Lower leg skin (tissue), 4 donors: ENCODE results near the gene PRICKLE1. TPM values are rescaled to one million over a fixed set of nuclear protein-coding genes. Genes with fewer than 3 reads are reported as not detected.

ENCODE experiments used
- DNase-seq, 2 donors: peaks; one replicate each; pipeline ENCODE4 v3.0.0-alpha.2; 2019; ENCODE audit warnings: low spot score in 2 of 2
- H3K4me3 ChIP-seq: fragments of 200-600 bp; sonication (generic); 2 replicates; pipeline ENCODE4 v1.5.1; 2017; ENCODE audit warnings: mild to moderate bottlenecking, low read depth; ENCODE audit not compliant: poor library complexity, severe bottlenecking
- POLR2A ChIP-seq, 2 donors: fragments of 450-650 bp; IDR thresholded peaks; one replicate each; pipeline ENCODE4 v1.6.1; 2016 to 2017; ENCODE audit warnings: antibody characterized with exemption in 2 of 2, mild to moderate bottlenecking in 1 of 2, moderate library complexity in 1 of 2
- WGBS, 2 donors: methylation state at CpG; one replicate each; pipeline ENCODE4 v1.1.5; 2018; 5-methylcytosine and 5-hydroxymethylcytosine counted together
- intact Hi-C: fragments of 100-400 bp; cut with DNase I; formaldehyde crosslinking; loops from one replicate; pipeline ENCODE4 v1.15.0; 2023; ENCODE audit warnings: low total_unique reads
- total RNA-seq, 4 donors: library from RNA; depleted of rRNA; stranded (reverse); fragments of >200 nt; gene quantifications; one replicate each; pipeline ENCODE4 v1.1.0, GENCODE V29; 2016
- TF ChIP-seq, protein P1 (sequence below), 3 donors: fragments of 450-650 bp; IDR thresholded peaks; one replicate each; pipeline ENCODE4 v1.5.1; 2016; ENCODE audit warnings: antibody characterized with exemption in 3 of 3, mild to moderate bottlenecking in 3 of 3, moderate library complexity in 2 of 3

The PRICKLE1 gene
- total RNA-seq, 4 donors from 2014 or later, result 3.8 to 39.8 (median 14.4) TPM

DNA sequence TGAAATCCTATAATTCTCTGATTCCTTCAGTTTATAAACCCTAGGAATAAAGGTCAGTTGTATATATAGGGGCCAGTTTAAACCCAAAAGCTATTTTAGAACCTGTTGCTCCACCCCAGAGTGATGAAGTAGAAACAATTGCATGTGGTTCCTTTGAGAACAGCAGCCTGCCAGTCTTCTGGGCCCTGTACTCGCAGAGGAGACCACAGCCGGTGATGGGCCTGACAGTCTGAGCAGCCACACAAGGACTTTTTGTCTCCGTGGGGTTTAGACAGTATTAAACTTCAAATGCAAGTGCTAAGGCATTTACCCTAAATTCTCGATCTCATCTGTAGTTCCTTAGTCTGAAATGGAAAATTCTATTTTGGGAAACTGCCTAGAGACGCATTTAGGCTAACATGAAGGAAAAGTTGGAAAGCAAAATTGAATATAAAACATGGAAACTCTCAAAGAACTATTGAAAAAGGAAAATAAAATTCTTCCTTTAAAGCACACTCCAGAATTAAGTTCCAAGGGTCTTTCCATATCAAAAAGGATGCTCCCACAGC lies 80.6 kb downstream of the PRICKLE1 start:
- WGBS, 2 donors, result 43 to 48% methylated on average over 5 of the region's 5 CpGs
- intact Hi-C loops, result no loop called here
- DNase-seq, result no peak
- H3K4me3 ChIP-seq, result no peak overlapping the region
- TF ChIP-seq, protein P1, sequence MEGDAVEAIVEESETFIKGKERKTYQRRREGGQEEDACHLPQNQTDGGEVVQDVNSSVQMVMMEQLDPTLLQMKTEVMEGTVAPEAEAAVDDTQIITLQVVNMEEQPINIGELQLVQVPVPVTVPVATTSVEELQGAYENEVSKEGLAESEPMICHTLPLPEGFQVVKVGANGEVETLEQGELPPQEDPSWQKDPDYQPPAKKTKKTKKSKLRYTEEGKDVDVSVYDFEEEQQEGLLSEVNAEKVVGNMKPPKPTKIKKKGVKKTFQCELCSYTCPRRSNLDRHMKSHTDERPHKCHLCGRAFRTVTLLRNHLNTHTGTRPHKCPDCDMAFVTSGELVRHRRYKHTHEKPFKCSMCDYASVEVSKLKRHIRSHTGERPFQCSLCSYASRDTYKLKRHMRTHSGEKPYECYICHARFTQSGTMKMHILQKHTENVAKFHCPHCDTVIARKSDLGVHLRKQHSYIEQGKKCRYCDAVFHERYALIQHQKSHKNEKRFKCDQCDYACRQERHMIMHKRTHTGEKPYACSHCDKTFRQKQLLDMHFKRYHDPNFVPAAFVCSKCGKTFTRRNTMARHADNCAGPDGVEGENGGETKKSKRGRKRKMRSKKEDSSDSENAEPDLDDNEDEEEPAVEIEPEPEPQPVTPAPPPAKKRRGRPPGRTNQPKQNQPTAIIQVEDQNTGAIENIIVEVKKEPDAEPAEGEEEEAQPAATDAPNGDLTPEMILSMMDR (IDR thresholded peaks at IDR 0.05), result no peak
- no peak for TF ChIP-seq POLR2A (IDR thresholded peaks at IDR 0.05)

GRCh38 chr12:42507565-42507964 lies 82.0 kb downstream of the PRICKLE1 start:
- DNase-seq, result no peak
- no peak overlapping the region for H3K4me3 ChIP-seq
- no peak for TF ChIP-seq POLR2A (IDR thresholded peaks at IDR 0.05)
- TF ChIP-seq, protein P1 (IDR thresholded peaks at IDR 0.05), result no peak
- intact Hi-C loops, result no loop called here
- WGBS, 2 donors, result 61 to 73% methylated on average over 3 of the region's 3 CpGs

DNA sequence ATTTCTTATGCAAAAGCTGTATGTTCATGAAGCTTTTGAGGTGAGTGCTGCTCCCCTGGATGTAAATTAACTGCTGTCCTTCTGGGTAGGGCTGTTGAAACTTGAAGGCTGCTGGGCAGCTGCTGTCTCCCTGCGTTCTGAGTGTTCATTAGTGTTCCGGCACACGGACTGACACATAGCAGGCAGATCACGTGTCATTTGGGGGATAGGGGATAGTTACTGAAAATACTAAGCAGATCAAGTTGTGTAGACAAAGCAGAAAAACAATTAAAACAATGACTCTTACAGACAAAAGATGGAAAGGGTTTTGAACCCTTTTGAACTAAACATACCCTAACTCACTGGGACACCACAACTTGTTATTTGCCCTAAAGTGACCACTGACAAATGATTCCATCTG lies 82.5 kb downstream of the PRICKLE1 start:
- no peak overlapping the region for H3K4me3 ChIP-seq
- TF ChIP-seq, protein P1 (IDR thresholded peaks at IDR 0.05), result no peak
- TF ChIP-seq POLR2A (IDR thresholded peaks at IDR 0.05), result no peak
- WGBS, 2 donors, result 68 to 72% methylated on average over 4 of the region's 4 CpGs
- intact Hi-C loops, result no loop called here
- no peak for DNase-seq

GRCh38 chr12:42504049-42504448 lies 85.5 kb downstream of the PRICKLE1 start:
- 57 to 61% methylated on average over 5 of the region's 5 CpGs for WGBS, 2 donors
- H3K4me3 ChIP-seq, result no peak overlapping the region
- intact Hi-C loops, result no loop called here
- TF ChIP-seq POLR2A (IDR thresholded peaks at IDR 0.05), result no peak
- TF ChIP-seq, protein P1 (IDR thresholded peaks at IDR 0.05), result no peak
- no peak for DNase-seq

- no peak overlapping the region for H3K4me3 ChIP-seq
- WGBS, 2 donors, result 74% methylated on average over 6 of the region's 6 CpGs
- DNase-seq, result no peak
- intact Hi-C loops, result no loop called here
- TF ChIP-seq, protein P1 (IDR thresholded peaks at IDR 0.05), result no peak
- TF ChIP-seq POLR2A (IDR thresholded peaks at IDR 0.05), result no peak
These were observed 86.9 kb downstream of the PRICKLE1 start for GRCh38 chr12:42502682-42503081.
